Tibial nerve (tissue), 4 donors: Measurements from ENCODE around the gene HLCS. TPM values are rescaled to one million over a fixed set of nuclear protein-coding genes. Genes with fewer than 3 reads are reported as not detected.

Source experiments
- DNase-seq, 2 donors: peaks; one replicate each; pipeline ENCODE4 v3.0.0-alpha.2; 2019; ENCODE audit warnings: low spot score in 2 of 2
- H3K27ac ChIP-seq, 4 donors: fragments of 200-600 bp; sonication (generic) in 3 of 4; one replicate each; pipeline ENCODE4 v1.5.1; 2017 to 2019; ENCODE audit warnings: mild to moderate bottlenecking in 1 of 4
- H3K27me3 ChIP-seq, 2 donors: fragments of 200-600 bp; sonication (generic) in 1 of 2; one replicate each; pipeline versions ENCODE4 v1.5.1 to v1.6.0; 2017 to 2019
- H3K36me3 ChIP-seq, 3 donors: fragments of 200-600 bp; sonication (generic); one replicate each; pipeline ENCODE4 v1.5.1; 2018 to 2019
- H3K4me1 ChIP-seq, 4 donors: fragments of 200-600 bp; sonication (generic) in 3 of 4; one replicate each; pipeline ENCODE4 v1.5.1; 2017 to 2019
- H3K4me3 ChIP-seq, 4 donors: fragments of 200-600 bp; sonication (generic) in 3 of 4; one replicate each; pipeline ENCODE4 v1.5.1; 2017 to 2019; ENCODE audit warnings: mild to moderate bottlenecking in 1 of 4, moderate library complexity in 1 of 4
- H3K9me3 ChIP-seq, 4 donors: fragments of 200-600 bp; sonication (generic) in 3 of 4; one replicate each; pipeline ENCODE4 v1.5.1; 2017 to 2019
- CTCF ChIP-seq, 5 experiments: fragments of 200-600 bp in 3 of 5; fragments of 450-650 bp in 2 of 5; sonication (generic) in 3 of 5; IDR thresholded peaks; one replicate each; pipeline ENCODE4 v1.5.1; 2016 to 2019; ENCODE audit warnings: antibody characterized with exemption in 5 of 5, mild to moderate bottlenecking in 3 of 5, moderate library complexity in 2 of 5
- EP300 ChIP-seq, 2 donors: sonication (generic); formaldehyde crosslinking; IDR thresholded peaks; one replicate each; pipeline ENCODE4 v1.6.1; 2017; ENCODE audit warnings: antibody characterized with exemption in 2 of 2, mild to moderate bottlenecking in 1 of 2
- POLR2A ChIP-seq, 2 donors: fragments of 450-650 bp; IDR thresholded peaks; one replicate each; pipeline ENCODE4 v1.6.1; 2017; ENCODE audit warnings: antibody characterized with exemption in 2 of 2, mild to moderate bottlenecking in 2 of 2, moderate library complexity in 2 of 2
- WGBS, 2 donors: methylation state at CpG; one replicate each; pipeline ENCODE4 v1.1.5; 2018; 5-methylcytosine and 5-hydroxymethylcytosine counted together
- total RNA-seq, 4 donors: library from RNA; depleted of rRNA; stranded (reverse); fragments of >200 nt; gene quantifications; one replicate each; pipeline ENCODE4 v1.1.0, GENCODE V29; 2016

HLCS gene
- total RNA-seq, 4 donors from 2014 or later = 14.4 to 19.0 (median 17.4) TPM

GRCh38 chr21:36729310-36729970 is 237.0 kb downstream of the HLCS start:
- Histone ChIP-seq H3K4me3 (no peak overlapping the region), H3K36me3 (no peaks in the 10 kb centered on the region), H3K27me3 (peaks cover 0 to 18% of the 10 kb centered on the region in 2 donors), H3K27ac (no peak overlapping the region), H3K4me1 (no peaks in the 10 kb centered on the region), H3K9me3 (peaks cover 0 to 2% (median 0%) of the 10 kb centered on the region in 4 donors)
- no peak for TF ChIP-seq EP300 (IDR thresholded peaks at IDR 0.05)
- WGBS, 2 donors = 77 to 82% methylated on average over 18 of the region's 18 CpGs
- no peak for DNase-seq

GRCh38 chr21:36728371-36729111 is 237.9 kb downstream of the HLCS start:
- H3K4me3 ChIP-seq = no peak overlapping the region
- peaks cover 0 to 18% of the 10 kb centered on the region in 2 donors for H3K27me3 ChIP-seq
- no peaks in the 10 kb centered on the region for H3K4me1 ChIP-seq
- no peak for DNase-seq
- 81 to 90% methylated on average over 14 of the region's 14 CpGs for WGBS, 2 donors
- H3K36me3 ChIP-seq = no peaks in the 10 kb centered on the region
- no peak overlapping the region for H3K27ac ChIP-seq
- H3K9me3 ChIP-seq = no peaks in the 10 kb centered on the region
- TF ChIP-seq CTCF (IDR thresholded peaks at IDR 0.05) = no peak
- no peak for TF ChIP-seq POLR2A (IDR thresholded peaks at IDR 0.05)
- no peak for TF ChIP-seq EP300 (IDR thresholded peaks at IDR 0.05)

- TF ChIP-seq EP300 (IDR thresholded peaks at IDR 0.05) (no peak), CTCF (IDR thresholded peaks at IDR 0.05) (no peak), POLR2A (IDR thresholded peaks at IDR 0.05) (no peak)
- WGBS, 2 donors = 79 to 85% methylated on average over 6 of the region's 6 CpGs
- Histone ChIP-seq H3K4me3 (no peak overlapping the region), H3K4me1 (no peaks in the 10 kb centered on the region), H3K27ac (no peak overlapping the region), H3K9me3 (no peaks in the 10 kb centered on the region), H3K27me3 (peaks cover 0 to 18% of the 10 kb centered on the region in 2 donors), H3K36me3 (no peaks in the 10 kb centered on the region)
- DNase-seq = no peak
Measured at GRCh38 chr21:36727866-36728265, 238.6 kb downstream of the HLCS start.

GRCh38 chr21:36725793-36726386 is 240.6 kb downstream of the HLCS start:
- no peaks in the 10 kb centered on the region for H3K9me3 ChIP-seq
- no peak for DNase-seq
- H3K4me1 ChIP-seq = no peaks in the 10 kb centered on the region
- TF ChIP-seq POLR2A (IDR thresholded peaks at IDR 0.05) (no peak), EP300 (IDR thresholded peaks at IDR 0.05) (no peak), CTCF (IDR thresholded peaks at IDR 0.05) (no peak)
- no peaks in the 10 kb centered on the region for H3K36me3 ChIP-seq
- 96% methylated on average over 12 of the region's 12 CpGs for WGBS, 2 donors
- no peak overlapping the region for H3K27ac ChIP-seq
- peaks cover 0 to 12% of the 10 kb centered on the region in 2 donors for H3K27me3 ChIP-seq
- no peak overlapping the region for H3K4me3 ChIP-seq

GRCh38 chr21:36724660-36725059 is 241.8 kb downstream of the HLCS start:
- no peak overlapping the region for H3K4me3 ChIP-seq
- no peaks in the 10 kb centered on the region for H3K36me3 ChIP-seq
- no peaks in the 10 kb centered on the region for H3K4me1 ChIP-seq
- no peak overlapping the region for H3K27ac ChIP-seq
- peaks cover 0 to 2% of the 10 kb centered on the region in 2 donors for H3K27me3 ChIP-seq
- no peak for DNase-seq
- TF ChIP-seq CTCF (IDR thresholded peaks at IDR 0.05) (no peak), POLR2A (IDR thresholded peaks at IDR 0.05) (no peak), EP300 (IDR thresholded peaks at IDR 0.05) (no peak)
- no peaks in the 10 kb centered on the region for H3K9me3 ChIP-seq
- 67 to 77% methylated on average over 3 of the region's 3 CpGs for WGBS, 2 donors
